ENCODE data around the gene SH3PXD2A. TPM values are rescaled to one million over a fixed set of nuclear protein-coding genes. Genes with fewer than 3 reads are reported as not detected.

Gene SH3PXD2A
- total RNA-seq, 4 donors from 2014 or later = 26.5 to 56.9 (median 33.3) TPM

- Histone ChIP-seq H3K27me3 (no peaks in the 10 kb centered on the region), H3K27ac (no peak overlapping the region), H3K36me3 (no peaks in the 10 kb centered on the region), H3K4me1 (peaks cover 11 to 29% (median 21%) of the 10 kb centered on the region in 4 donors), H3K9me3 (no peaks in the 10 kb centered on the region), H3K4me3 (no peak overlapping the region)
- in situ Hi-C loops (cut with MboI; ENCODE audit: low pct_ligation_motif_present in 1 of 4, low pct_unique_long_range_greater_than_20kb in 1 of 4, low sequenced_read_pairs in 3 of 4) = no loop called here
- TF ChIP-seq CTCF (IDR thresholded peaks at IDR 0.05) (no peak), POLR2A (IDR thresholded peaks at IDR 0.05) (no peak), EP300 (IDR thresholded peaks at IDR 0.05; ENCODE audit: low read depth) (no peak), POLR2AphosphoS5 (IDR thresholded peaks at IDR 0.05) (no peak)
- no peak for DNase-seq
- 69% methylated on average over 6 of the region's 6 CpGs; no CpG with 5 or more reads in 1 of the 2 donors for WGBS, 2 donors (ENCODE audit: low coverage in 1 of 2)
- intact Hi-C loops (cut with DNase I; ENCODE audit: low total_unique reads) = no loop called here
Measured at GRCh38 chr10:103824281-103824680, 31.1 kb downstream of the SH3PXD2A start.

- intact Hi-C loops (cut with DNase I; ENCODE audit: low total_unique reads) (no loop called here), in situ Hi-C loops (cut with MboI; ENCODE audit: low pct_ligation_motif_present in 1 of 4, low pct_unique_long_range_greater_than_20kb in 1 of 4, low sequenced_read_pairs in 3 of 4) (no loop called here)
- H3K27me3 ChIP-seq = no peaks in the 10 kb centered on the region
- peaks cover 14 to 29% (median 23%) of the 10 kb centered on the region in 4 donors for H3K4me1 ChIP-seq
- TF ChIP-seq POLR2AphosphoS5 (IDR thresholded peaks at IDR 0.05) (no peak), CTCF (IDR thresholded peaks at IDR 0.05) (no peak), POLR2A (IDR thresholded peaks at IDR 0.05) (no peak), EP300 (IDR thresholded peaks at IDR 0.05; ENCODE audit: low read depth) (no peak)
- H3K4me3 ChIP-seq = no peak overlapping the region
- H3K9me3 ChIP-seq = no peaks in the 10 kb centered on the region
- 75% methylated on average over 9 of the region's 9 CpGs; no CpG with 5 or more reads in 1 of the 2 donors for WGBS, 2 donors (ENCODE audit: low coverage in 1 of 2)
- H3K36me3 ChIP-seq = no peaks in the 10 kb centered on the region
- DNase-seq = no peak
- no peak overlapping the region for H3K27ac ChIP-seq
Measured at GRCh38 chr10:103823706-103824272, 31.6 kb downstream of the SH3PXD2A start.

- no peaks in the 10 kb centered on the region for H3K36me3 ChIP-seq
- no peaks in the 10 kb centered on the region for H3K27me3 ChIP-seq
- TF ChIP-seq CTCF (IDR thresholded peaks at IDR 0.05) = no peak
- no peak for TF ChIP-seq POLR2A (IDR thresholded peaks at IDR 0.05)
- TF ChIP-seq POLR2AphosphoS5 (IDR thresholded peaks at IDR 0.05) = no peak
- no peak for TF ChIP-seq EP300 (IDR thresholded peaks at IDR 0.05; ENCODE audit: low read depth)
- H3K27ac ChIP-seq = no peak overlapping the region
- no peak for DNase-seq
- 33 to 36% methylated on average over 2 to 3 of the region's 3 CpGs for WGBS, 2 donors (ENCODE audit: low coverage in 1 of 2)
- in situ Hi-C loops (cut with MboI; ENCODE audit: low pct_ligation_motif_present in 1 of 4, low pct_unique_long_range_greater_than_20kb in 1 of 4, low sequenced_read_pairs in 3 of 4) = no loop called here
- no peaks in the 10 kb centered on the region for H3K9me3 ChIP-seq
- peaks cover 14 to 30% (median 20%) of the 10 kb centered on the region in 4 donors for H3K4me1 ChIP-seq
- H3K4me3 ChIP-seq = no peak overlapping the region
- intact Hi-C loops (cut with DNase I; ENCODE audit: low total_unique reads) = no loop called here
Measured at GRCh38 chr10:103822800-103823199, 32.6 kb downstream of the SH3PXD2A start.

GRCh38 chr10:103822107-103822716, 33.2 kb downstream of the SH3PXD2A start:
- no peak for DNase-seq
- intact Hi-C loops (cut with DNase I; ENCODE audit: low total_unique reads) (no loop called here), in situ Hi-C loops (cut with MboI; ENCODE audit: low pct_ligation_motif_present in 1 of 4, low pct_unique_long_range_greater_than_20kb in 1 of 4, low sequenced_read_pairs in 3 of 4) (no loop called here)
- H3K4me1 ChIP-seq = peaks cover 14 to 30% (median 20%) of the 10 kb centered on the region in 4 donors
- H3K27me3 ChIP-seq = no peaks in the 10 kb centered on the region
- TF ChIP-seq POLR2AphosphoS5 (IDR thresholded peaks at IDR 0.05) = no peak
- no peak for TF ChIP-seq POLR2A (IDR thresholded peaks at IDR 0.05)
- TF ChIP-seq EP300 (IDR thresholded peaks at IDR 0.05; ENCODE audit: low read depth) = no peak
- no peak for TF ChIP-seq CTCF (IDR thresholded peaks at IDR 0.05)
- H3K9me3 ChIP-seq = no peaks in the 10 kb centered on the region
- 83 to 100% methylated on average over 4 to 5 of the region's 5 CpGs for WGBS, 2 donors (ENCODE audit: low coverage in 1 of 2)
- H3K27ac ChIP-seq = no peak overlapping the region
- H3K36me3 ChIP-seq = no peaks in the 10 kb centered on the region
- no peak overlapping the region for H3K4me3 ChIP-seq
